Astrocyte of the cerebellum (primary cell): Measurements from ENCODE around the gene PIK3CD.

Experiments used
- DNase-seq: peaks from one replicate; pipeline ENCODE4 v3.0.0-alpha.2; 2011; ENCODE audit warnings: low read depth
- H3K4me3 ChIP-seq: 2 replicates; pipeline ENCODE4 v1.5.1; 2011; ENCODE audit warnings: mild to moderate bottlenecking, low read depth, low read length, moderate library complexity
- CTCF ChIP-seq: IDR thresholded peaks from 2 replicates; pipeline ENCODE4 v1.5.1; 2012; ENCODE audit warnings: low read length, low read depth, moderate library complexity, mild to moderate bottlenecking; ENCODE audit errors: missing control alignments
- in situ Hi-C: cut with HindIII; loops from 2 replicates; pipeline ENCODE4 v1.10.0; 2017; ENCODE audit warnings: low sequenced_read_pairs

The PIK3CD gene

GRCh38 chr1:9726406-9726805, 74.9 kb downstream of the PIK3CD start:
- no peak for TF ChIP-seq CTCF
- DNase-seq = no peak
- in situ Hi-C loops = no loop called here
- H3K4me3 ChIP-seq = no peak overlapping the region

- H3K4me3 ChIP-seq = no peak overlapping the region
- in situ Hi-C loops = no loop called here
- TF ChIP-seq CTCF = no peak
- no peak for DNase-seq
Observed at GRCh38 chr1:9726905-9727595, 75.5 kb downstream of the PIK3CD start.

- in situ Hi-C loops = no loop called here
- no peak for DNase-seq
- H3K4me3 ChIP-seq = no peak overlapping the region
- no peak for TF ChIP-seq CTCF
Observed at GRCh38 chr1:9728451-9729295, 77.1 kb downstream of the PIK3CD start.

- in situ Hi-C loops = no loop called here
- no peak for TF ChIP-seq CTCF
- no peak for DNase-seq
- H3K4me3 ChIP-seq = no peak overlapping the region
Observed at GRCh38 chr1:9729523-9729922, 78.0 kb downstream of the PIK3CD start.

- DNase-seq = no peak
- H3K4me3 ChIP-seq = no peak overlapping the region
- in situ Hi-C loops = no loop called here
- no peak for TF ChIP-seq CTCF
Observed at GRCh38 chr1:9730096-9730901, 78.8 kb downstream of the PIK3CD start.

- in situ Hi-C loops = no loop called here
- no peak for TF ChIP-seq CTCF
- no peak overlapping the region for H3K4me3 ChIP-seq
- DNase-seq = no peak
Observed at GRCh38 chr1:9731051-9731537, 79.6 kb downstream of the PIK3CD start.
